ENCODE data around the gene CRB2.

CRB2 gene

DNA sequence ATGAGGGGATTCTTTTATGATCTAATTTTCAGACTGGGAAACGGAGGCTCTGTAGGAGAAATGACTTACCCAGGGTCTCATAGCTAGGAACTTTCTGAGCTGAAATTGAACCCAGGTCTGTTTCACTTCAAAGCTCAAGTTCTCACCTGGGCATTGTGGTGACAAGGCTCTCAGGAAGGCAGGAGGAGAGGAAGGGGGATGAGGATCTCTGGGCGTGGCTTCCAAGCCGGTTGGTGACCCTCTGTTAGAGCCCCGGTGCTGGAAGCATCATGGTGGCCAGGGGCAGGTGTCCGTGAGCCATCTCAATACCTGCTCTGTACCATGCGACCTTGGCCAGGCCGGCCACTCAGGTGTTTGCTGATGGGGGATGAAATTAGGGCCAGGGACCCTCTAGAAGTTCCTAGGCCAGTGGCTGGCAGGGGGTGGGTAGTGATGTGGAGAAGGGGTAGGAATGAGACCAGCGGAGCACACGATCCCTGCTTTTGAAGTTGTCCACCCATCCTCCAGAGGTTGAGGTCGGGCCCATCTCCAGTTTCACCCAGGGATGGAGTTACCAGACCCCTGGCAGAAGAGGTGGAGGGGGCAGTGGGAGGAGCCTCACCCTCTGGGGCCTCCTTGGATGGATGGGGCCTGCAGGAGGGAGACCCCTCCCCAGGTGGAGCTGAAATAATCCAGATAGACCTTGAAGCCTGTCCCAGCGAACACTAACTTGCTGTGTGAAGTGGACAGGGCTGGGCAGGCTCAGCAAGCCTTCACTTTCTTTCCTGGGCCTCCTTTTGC is 5.9 kb downstream of the CRB2 start:
- Histone ChIP-seq H3K4me3 (no peak overlapping the region), H3K36me3 (ENCODE audit: insufficient read depth, low read length) (no peaks in the 10 kb centered on the region), H3K9me3 (ENCODE audit: low read depth, low read length) (no peaks in the 10 kb centered on the region), H3K9ac (ENCODE audit: insufficient read length) (no peak overlapping the region), H3K27ac (no peak overlapping the region)
- TF ChIP-seq FOXP2 (optimal IDR thresholded peaks at IDR 0.05; ENCODE audit: control extremely low read depth, extremely low read length, insufficient read depth) (no peak), EZH2 (IDR thresholded peaks at IDR 0.05) (no peak), POLR2AphosphoS5 (IDR thresholded peaks at IDR 0.05; ENCODE audit: borderline replicate concordance, low read depth, low read length) (no peak)
- no peak for DNase-seq (ENCODE audit: low read depth, low spot score)

DNA sequence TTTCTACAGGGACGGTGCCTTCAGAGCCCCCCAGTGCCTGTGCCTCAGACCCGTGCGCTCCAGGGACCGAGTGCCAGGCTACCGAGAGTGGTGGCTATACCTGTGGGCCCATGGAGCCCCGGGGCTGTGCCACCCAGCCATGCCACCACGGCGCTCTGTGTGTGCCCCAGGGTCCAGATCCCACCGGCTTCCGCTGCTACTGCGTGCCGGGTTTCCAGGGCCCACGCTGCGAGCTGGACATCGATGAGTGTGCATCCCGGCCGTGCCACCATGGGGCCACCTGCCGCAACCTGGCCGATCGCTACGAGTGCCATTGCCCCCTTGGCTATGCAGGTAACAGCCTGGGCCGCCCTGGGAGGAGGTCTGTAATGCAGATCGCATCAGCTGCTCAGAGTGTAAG is 6.9 kb downstream of the CRB2 start:
- no peak overlapping the region for H3K4me3 ChIP-seq
- no peak for TF ChIP-seq EZH2 (IDR thresholded peaks at IDR 0.05)
- TF ChIP-seq FOXP2 (optimal IDR thresholded peaks at IDR 0.05; ENCODE audit: control extremely low read depth, extremely low read length, insufficient read depth) = no peak
- no peak for TF ChIP-seq POLR2AphosphoS5 (IDR thresholded peaks at IDR 0.05; ENCODE audit: borderline replicate concordance, low read depth, low read length)
- no peak for DNase-seq (ENCODE audit: low read depth, low spot score)
- no peaks in the 10 kb centered on the region for H3K36me3 ChIP-seq (ENCODE audit: insufficient read depth, low read length)
- no peak overlapping the region for H3K9ac ChIP-seq (ENCODE audit: insufficient read length)
- no peak overlapping the region for H3K27ac ChIP-seq
- H3K9me3 ChIP-seq (ENCODE audit: low read depth, low read length) = no peaks in the 10 kb centered on the region

DNA sequence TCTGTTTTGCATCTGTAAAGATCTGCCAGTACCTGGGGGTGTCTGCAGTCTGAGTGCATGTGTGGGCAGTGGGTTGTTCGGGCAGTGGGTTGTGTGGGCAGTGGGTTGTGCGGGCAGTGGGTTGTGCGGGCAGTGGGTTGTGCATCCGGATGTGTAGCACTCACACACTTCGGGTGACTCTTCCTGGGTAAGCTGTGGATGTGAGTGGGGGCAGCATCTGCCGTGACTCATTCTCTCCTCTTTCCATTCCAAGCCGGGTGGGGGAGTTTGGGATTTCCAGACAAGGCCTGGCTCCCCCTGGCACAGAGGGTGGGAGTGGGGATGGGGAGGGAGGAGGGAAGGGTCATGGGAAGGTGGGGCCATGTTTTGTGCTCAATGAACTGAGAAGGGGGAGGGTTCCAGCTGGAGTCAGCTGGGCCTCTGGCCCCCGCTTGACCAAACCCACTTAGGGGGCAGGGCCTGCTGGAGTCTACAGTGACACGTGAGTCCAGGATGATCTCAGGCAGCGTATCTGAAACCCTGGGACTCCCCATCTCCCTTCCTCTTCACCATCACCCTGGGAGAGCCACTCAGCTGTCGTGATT is 8.3 kb downstream of the CRB2 start:
- DNase-seq (ENCODE audit: low read depth, low spot score) = no peak
- H3K9ac ChIP-seq (ENCODE audit: insufficient read length) = no peak overlapping the region
- no peak for TF ChIP-seq FOXP2 (optimal IDR thresholded peaks at IDR 0.05; ENCODE audit: control extremely low read depth, extremely low read length, insufficient read depth)
- TF ChIP-seq POLR2AphosphoS5 (IDR thresholded peaks at IDR 0.05; ENCODE audit: borderline replicate concordance, low read depth, low read length) = no peak
- no peak for TF ChIP-seq EZH2 (IDR thresholded peaks at IDR 0.05)
- H3K9me3 ChIP-seq (ENCODE audit: low read depth, low read length) = no peaks in the 10 kb centered on the region
- H3K4me3 ChIP-seq = no peak overlapping the region
- no peaks in the 10 kb centered on the region for H3K36me3 ChIP-seq (ENCODE audit: insufficient read depth, low read length)
- H3K27ac ChIP-seq = no peak overlapping the region

DNA sequence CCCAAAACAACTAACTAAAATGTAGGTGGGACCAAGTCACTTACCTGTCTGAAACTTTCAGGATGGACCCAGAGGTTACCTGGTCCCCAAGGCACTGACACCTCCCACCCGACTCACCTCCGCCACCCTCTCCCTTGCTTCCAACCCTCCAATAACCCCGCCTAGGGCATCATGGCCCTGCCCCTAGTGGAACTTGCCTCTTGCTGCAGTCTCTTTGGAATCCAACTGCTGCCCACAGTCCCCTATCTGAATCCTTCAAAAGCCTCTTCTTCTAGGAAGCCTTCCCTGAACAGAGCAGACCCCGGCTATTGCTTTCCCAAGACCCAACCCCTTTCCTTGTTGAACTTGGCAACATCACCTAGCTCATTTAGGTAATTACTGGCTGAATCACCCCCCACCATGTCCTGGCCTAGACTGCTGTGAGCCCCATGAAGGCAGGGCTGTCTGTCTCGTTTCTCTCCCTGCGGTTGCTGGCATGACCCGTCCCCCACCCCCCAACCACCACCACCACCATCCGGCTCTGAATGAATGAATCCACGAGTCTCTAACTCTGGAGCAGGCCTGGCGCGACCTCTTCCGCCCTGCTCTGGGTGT is 9.4 kb downstream of the CRB2 start:
- DNase-seq (ENCODE audit: low read depth, low spot score) = no peak
- H3K9me3 ChIP-seq (ENCODE audit: low read depth, low read length) = no peaks in the 10 kb centered on the region
- no peak overlapping the region for H3K27ac ChIP-seq
- no peak overlapping the region for H3K9ac ChIP-seq (ENCODE audit: insufficient read length)
- TF ChIP-seq POLR2AphosphoS5 (IDR thresholded peaks at IDR 0.05; ENCODE audit: borderline replicate concordance, low read depth, low read length) (no peak), EZH2 (IDR thresholded peaks at IDR 0.05) (no peak), FOXP2 (optimal IDR thresholded peaks at IDR 0.05; ENCODE audit: control extremely low read depth, extremely low read length, insufficient read depth) (no peak)
- H3K36me3 ChIP-seq (ENCODE audit: insufficient read depth, low read length) = no peaks in the 10 kb centered on the region
- H3K4me3 ChIP-seq = no peak overlapping the region

DNA sequence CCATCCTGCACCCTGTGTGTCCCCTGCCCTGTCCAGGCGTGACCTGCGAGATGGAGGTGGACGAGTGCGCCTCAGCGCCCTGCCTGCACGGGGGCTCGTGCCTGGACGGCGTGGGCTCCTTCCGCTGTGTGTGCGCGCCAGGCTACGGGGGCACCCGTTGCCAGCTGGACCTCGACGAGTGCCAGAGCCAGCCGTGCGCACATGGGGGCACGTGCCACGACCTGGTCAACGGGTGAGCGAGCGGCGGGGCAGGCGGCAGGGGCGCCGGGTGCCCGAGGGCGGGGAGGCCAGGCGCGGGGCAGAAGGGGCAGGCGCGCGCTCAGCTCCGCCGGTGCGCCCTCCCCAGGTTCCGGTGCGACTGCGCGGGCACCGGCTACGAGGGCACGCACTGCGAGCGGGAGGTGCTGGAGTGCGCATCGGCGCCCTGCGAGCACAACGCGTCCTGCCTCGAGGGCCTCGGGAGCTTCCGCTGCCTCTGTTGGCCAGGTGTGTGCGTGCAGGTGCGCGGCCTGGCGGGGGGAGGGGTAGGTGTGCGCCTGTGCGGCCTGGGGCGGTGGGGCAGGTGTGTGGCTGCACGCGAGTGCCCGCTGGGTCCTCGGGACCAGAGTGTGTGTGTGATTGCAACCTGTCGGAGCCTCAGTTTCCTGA is 10.0 kb downstream of the CRB2 start:
- no peaks in the 10 kb centered on the region for H3K9me3 ChIP-seq (ENCODE audit: low read depth, low read length)
- H3K36me3 ChIP-seq (ENCODE audit: insufficient read depth, low read length) = no peaks in the 10 kb centered on the region
- H3K4me3 ChIP-seq = no peak overlapping the region
- DNase-seq (ENCODE audit: low read depth, low spot score) = no peak
- H3K9ac ChIP-seq (ENCODE audit: insufficient read length) = no peak overlapping the region
- TF ChIP-seq EZH2 (IDR thresholded peaks at IDR 0.05) = no peak
- no peak for TF ChIP-seq POLR2AphosphoS5 (IDR thresholded peaks at IDR 0.05; ENCODE audit: borderline replicate concordance, low read depth, low read length)
- TF ChIP-seq FOXP2 (optimal IDR thresholded peaks at IDR 0.05; ENCODE audit: control extremely low read depth, extremely low read length, insufficient read depth) = no peak
- no peak overlapping the region for H3K27ac ChIP-seq

DNA sequence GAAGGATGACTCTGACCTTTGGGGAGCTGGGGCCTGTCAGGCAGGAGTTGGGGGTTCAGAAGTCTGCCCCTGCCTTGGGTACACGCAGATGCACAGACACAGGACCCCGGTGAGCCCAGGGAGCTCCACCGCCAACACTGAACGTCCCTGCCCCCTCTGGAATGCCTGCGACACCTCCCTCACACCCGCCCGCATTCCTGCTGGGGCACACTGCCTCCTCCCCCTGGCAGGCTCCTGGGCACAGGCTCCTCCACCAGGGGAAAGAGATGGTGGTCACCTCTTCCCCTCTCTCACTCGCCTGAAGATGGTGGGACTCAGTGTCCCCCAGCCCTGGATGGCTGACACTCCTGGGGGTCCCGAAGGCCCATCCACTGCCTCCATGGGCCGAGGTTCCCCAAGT is 12.0 kb downstream of the CRB2 start:
- Histone ChIP-seq H3K9ac (ENCODE audit: insufficient read length) (no peak overlapping the region), H3K27ac (no peak overlapping the region), H3K36me3 (ENCODE audit: insufficient read depth, low read length) (no peaks in the 10 kb centered on the region), H3K4me3 (no peak overlapping the region), H3K9me3 (ENCODE audit: low read depth, low read length) (no peaks in the 10 kb centered on the region)
- DNase-seq (ENCODE audit: low read depth, low spot score) = no peak
- TF ChIP-seq EZH2 (IDR thresholded peaks at IDR 0.05) (no peak), POLR2AphosphoS5 (IDR thresholded peaks at IDR 0.05; ENCODE audit: borderline replicate concordance, low read depth, low read length) (no peak), FOXP2 (optimal IDR thresholded peaks at IDR 0.05; ENCODE audit: control extremely low read depth, extremely low read length, insufficient read depth) (no peak)

DNA sequence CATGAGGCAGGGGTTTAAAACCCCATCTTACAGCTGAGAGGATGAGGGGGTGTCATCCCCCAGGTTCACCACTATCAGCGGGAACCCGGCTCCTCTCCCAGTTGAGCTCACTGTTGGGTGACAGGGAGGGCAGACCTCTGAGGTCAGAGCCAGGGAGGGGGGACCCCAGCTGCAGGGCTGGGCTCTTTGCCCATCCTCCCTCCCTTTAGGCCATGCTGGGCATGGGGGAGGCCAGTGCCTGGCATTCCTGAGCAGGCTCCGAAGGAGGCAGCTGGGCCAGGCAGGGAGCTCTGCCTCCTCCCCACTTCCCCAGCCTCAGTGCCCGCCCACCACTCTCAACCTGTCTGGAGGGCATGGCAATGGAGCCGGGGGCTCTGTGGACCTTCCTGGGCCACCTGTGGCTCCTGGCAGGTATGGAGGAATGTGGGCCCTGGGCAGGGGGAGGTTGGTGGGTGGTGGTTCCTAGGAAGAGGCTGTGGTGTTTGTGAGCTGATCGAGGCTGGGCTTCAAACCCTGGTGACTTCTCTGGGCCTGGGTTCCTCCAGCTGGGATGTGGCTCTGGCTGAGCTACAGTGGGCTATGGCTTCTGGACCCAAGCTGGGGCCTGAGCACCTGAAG is 12.6 kb downstream of the CRB2 start:
- Histone ChIP-seq H3K9ac (ENCODE audit: insufficient read length) (no peak overlapping the region), H3K9me3 (ENCODE audit: low read depth, low read length) (no peaks in the 10 kb centered on the region), H3K36me3 (ENCODE audit: insufficient read depth, low read length) (no peaks in the 10 kb centered on the region), H3K4me3 (no peak overlapping the region), H3K27ac (no peak overlapping the region)
- DNase-seq (ENCODE audit: low read depth, low spot score) = no peak
- TF ChIP-seq POLR2AphosphoS5 (IDR thresholded peaks at IDR 0.05; ENCODE audit: borderline replicate concordance, low read depth, low read length) (no peak), EZH2 (IDR thresholded peaks at IDR 0.05) (no peak), FOXP2 (optimal IDR thresholded peaks at IDR 0.05; ENCODE audit: control extremely low read depth, extremely low read length, insufficient read depth) (no peak)

DNA sequence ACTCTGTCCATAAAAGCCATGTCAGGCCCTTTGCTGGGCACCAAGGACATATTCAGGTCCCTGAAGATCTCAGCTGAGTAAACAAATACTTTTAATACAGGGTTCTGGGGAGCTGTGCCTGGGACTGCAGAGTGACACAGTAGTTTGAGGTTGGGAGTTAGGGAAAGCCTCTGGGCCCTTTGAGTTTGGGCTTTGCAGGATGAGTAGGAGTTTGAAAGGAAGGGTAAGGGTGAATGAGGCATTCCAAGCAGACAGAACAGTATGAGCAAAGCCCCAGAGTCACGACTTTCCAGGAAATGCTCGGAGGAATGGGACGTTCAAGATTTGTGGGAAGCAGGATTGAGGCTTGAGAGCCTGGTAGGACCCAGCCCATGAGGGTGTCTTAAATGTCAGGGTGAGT is 13.3 kb downstream of the CRB2 start:
- H3K9me3 ChIP-seq (ENCODE audit: low read depth, low read length) = no peaks in the 10 kb centered on the region
- TF ChIP-seq EZH2 (IDR thresholded peaks at IDR 0.05) (no peak), FOXP2 (optimal IDR thresholded peaks at IDR 0.05; ENCODE audit: control extremely low read depth, extremely low read length, insufficient read depth) (no peak), POLR2AphosphoS5 (IDR thresholded peaks at IDR 0.05; ENCODE audit: borderline replicate concordance, low read depth, low read length) (no peak)
- DNase-seq (ENCODE audit: low read depth, low spot score) = no peak
- H3K9ac ChIP-seq (ENCODE audit: insufficient read length) = no peak overlapping the region
- H3K4me3 ChIP-seq = no peak overlapping the region
- no peak overlapping the region for H3K27ac ChIP-seq
- H3K36me3 ChIP-seq (ENCODE audit: insufficient read depth, low read length) = no peaks in the 10 kb centered on the region
